Endothelial cell of umbilical vein (primary cell): ENCODE measurements around the gene LNPEP.

Source experiments
- CTCF ChIP-seq, 2 donors: IDR thresholded peaks; 1 replicate in 1 of 2; 2 replicates in 1 of 2; pipeline ENCODE4 v1.5.1; 2011; ENCODE audit warnings: low read length in 2 of 2, mild to moderate bottlenecking in 2 of 2, moderate library complexity in 2 of 2, control low read depth in 1 of 2, inconsistent platforms in 1 of 2, low read depth in 1 of 2; ENCODE audit not compliant: insufficient read depth in 1 of 2; ENCODE audit errors: extremely low read depth in 1 of 2
- GATA2 ChIP-seq: IDR thresholded peaks from 2 replicates; pipeline ENCODE4 v1.7.0; 2011; ENCODE audit warnings: low read depth, mild to moderate bottlenecking, moderate library complexity, mixed read lengths, low read length; ENCODE audit not compliant: insufficient read length, insufficient read depth
- POLR2AphosphoS5 ChIP-seq: IDR thresholded peaks from 2 replicates; pipeline ENCODE4 v1.6.1; 2012; ENCODE audit warnings: low read depth, mild to moderate bottlenecking, control low read depth, low read length, moderate library complexity; ENCODE audit not compliant: insufficient read depth

- TF ChIP-seq CTCF (IDR thresholded peaks at IDR 0.05; ENCODE audit: extremely low read depth in 1 of 2, insufficient read depth in 1 of 2, low read depth in 1 of 2, low read length in 2 of 2), result no peak
- no peak for TF ChIP-seq GATA2
- TF ChIP-seq POLR2AphosphoS5, result no peak
These were observed 17.3 kb downstream of the LNPEP start for GRCh38 chr5:96952974-96953730.
